HG03108 (cell line): ENCODE results near the gene TEKT1.

ENCODE experiments used
- ATAC-seq: cut with Tn5 transposase; IDR thresholded peaks from one replicate; pipeline ENCODE4 v1.9.1; 2021; ENCODE audit warnings: moderate library complexity; ENCODE audit not compliant: unreplicated experiment

The TEKT1 gene

GRCh38 chr17:6768447-6768846, 63.1 kb downstream of the TEKT1 start:
- no peak for ATAC-seq

- ATAC-seq, result no peak
These were observed 69.8 kb downstream of the TEKT1 start for GRCh38 chr17:6761779-6762178.

- ATAC-seq, result no peak
These were observed 73.8 kb downstream of the TEKT1 start for GRCh38 chr17:6757747-6758146.

GRCh38 chr17:6756425-6757031, 75.0 kb downstream of the TEKT1 start:
- no peak for ATAC-seq

- peak; percentile 40 for ATAC-seq
These were observed 75.8 kb downstream of the TEKT1 start, which contains the start of gene XAF1 for GRCh38 chr17:6755731-6756184. TSS of gene XAF1 (plus strand) at chr17:6756046. CDS start at chr17:6756079, 33 bp downstream.

GRCh38 chr17:6755281-6755680, 76.2 kb downstream of the TEKT1 start:
- no peak for ATAC-seq

- no peak for ATAC-seq
These were observed 78.0 kb downstream of the TEKT1 start for GRCh38 chr17:6753546-6753945.

GRCh38 chr17:6753006-6753445, 78.5 kb downstream of the TEKT1 start:
- no peak for ATAC-seq

- ATAC-seq, result no peak
These were observed 79.2 kb downstream of the TEKT1 start for GRCh38 chr17:6752068-6752909.

- no peak for ATAC-seq
These were observed 82.0 kb downstream of the TEKT1 start for GRCh38 chr17:6749519-6749918.

- no peak for ATAC-seq
These were observed 82.9 kb downstream of the TEKT1 start for GRCh38 chr17:6748617-6749016.
